PFSK-1 (cell line): ENCODE data around the gene CCDC102A.

Experiments
- FOXP2 ChIP-seq: optimal IDR thresholded peaks from 2 replicates; pipeline ENCODE3; 2011; ENCODE audit warnings: borderline replicate concordance, control low read depth, inconsistent platforms; ENCODE audit not compliant: insufficient read depth; ENCODE audit errors: extremely low read length, extremely low read depth
- POLR2AphosphoS5 ChIP-seq: IDR thresholded peaks from 2 replicates; pipeline ENCODE4 v1.6.1; 2012; ENCODE audit warnings: low read depth, mild to moderate bottlenecking, control low read depth, low read length, moderate library complexity
- REST ChIP-seq, 2 experiments: IDR thresholded peaks; 2 replicates each; pipeline versions ENCODE4 v1.6.1 to v1.8.0; 2011 to 2012; ENCODE audit warnings: low read depth in 2 of 2, low read length in 2 of 2, control low read depth in 1 of 2, inconsistent platforms in 1 of 2, mild to moderate bottlenecking in 1 of 2, moderate library complexity in 1 of 2; ENCODE audit not compliant: insufficient read depth in 1 of 2
- SIN3A ChIP-seq: IDR thresholded peaks from 2 replicates; pipeline ENCODE4 v1.6.1; 2012; ENCODE audit warnings: mild to moderate bottlenecking, low read length, moderate library complexity, borderline replicate concordance; ENCODE audit not compliant: insufficient read depth
- TAF1 ChIP-seq: IDR thresholded peaks from 2 replicates; pipeline ENCODE4 v1.6.1; 2012; ENCODE audit warnings: low read length, control low read depth, borderline replicate concordance; ENCODE audit not compliant: insufficient read depth

The CCDC102A gene

DNA sequence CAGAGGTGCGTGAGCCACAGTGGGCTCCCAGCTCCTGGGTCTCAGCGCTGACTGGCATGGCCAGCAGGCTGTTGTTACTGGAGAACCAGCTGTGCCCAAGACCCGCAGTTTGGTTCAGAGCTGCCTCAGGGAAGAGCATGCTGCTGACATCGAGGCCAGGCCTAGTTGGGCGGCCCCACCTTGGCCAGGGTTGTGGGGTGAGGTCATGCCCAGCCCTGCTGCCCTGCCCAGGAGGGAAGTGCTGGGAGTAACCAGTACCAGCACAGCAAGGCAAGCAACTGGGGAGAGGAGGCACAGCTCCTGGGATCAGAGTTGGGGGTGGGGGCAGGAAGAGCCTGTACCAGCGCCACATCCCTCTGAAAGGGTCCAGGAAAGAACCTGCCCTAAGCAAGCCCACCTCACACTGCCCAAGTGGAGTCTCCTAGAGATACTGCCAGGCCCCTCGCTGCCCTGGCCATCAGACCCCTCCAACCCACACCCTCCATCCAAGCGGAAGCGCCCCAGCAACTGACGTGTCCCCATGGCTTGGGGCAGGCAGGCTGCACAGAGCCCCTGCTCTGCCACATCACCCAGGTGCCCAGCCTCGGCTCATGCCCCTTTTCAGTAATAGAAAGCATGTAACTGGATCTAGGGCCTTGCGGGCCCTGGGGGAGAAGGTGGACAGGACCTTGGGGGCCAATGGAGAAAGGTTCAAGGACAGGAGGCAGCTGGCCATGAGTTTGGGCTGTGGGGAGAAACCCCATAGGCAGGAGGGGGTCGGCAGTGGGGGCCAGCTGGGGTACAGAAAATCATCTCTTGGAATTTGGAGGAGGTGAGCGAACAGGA is 51.1 kb downstream of the CCDC102A start:
- TF ChIP-seq POLR2AphosphoS5 (no peak), TAF1 (no peak), FOXP2 (no peak), SIN3A (no peak), REST (IDR thresholded peaks at IDR 0.05; ENCODE audit: insufficient read depth in 1 of 2, low read depth in 2 of 2, low read length in 2 of 2) (no peak)

- TF ChIP-seq REST (IDR thresholded peaks at IDR 0.05; ENCODE audit: insufficient read depth in 1 of 2, low read depth in 2 of 2, low read length in 2 of 2) (no peak), TAF1 (no peak), SIN3A (no peak), POLR2AphosphoS5 (no peak), FOXP2 (no peak)
Observed at GRCh38 chr16:57484515-57485005, 51.8 kb downstream of the CCDC102A start.

DNA sequence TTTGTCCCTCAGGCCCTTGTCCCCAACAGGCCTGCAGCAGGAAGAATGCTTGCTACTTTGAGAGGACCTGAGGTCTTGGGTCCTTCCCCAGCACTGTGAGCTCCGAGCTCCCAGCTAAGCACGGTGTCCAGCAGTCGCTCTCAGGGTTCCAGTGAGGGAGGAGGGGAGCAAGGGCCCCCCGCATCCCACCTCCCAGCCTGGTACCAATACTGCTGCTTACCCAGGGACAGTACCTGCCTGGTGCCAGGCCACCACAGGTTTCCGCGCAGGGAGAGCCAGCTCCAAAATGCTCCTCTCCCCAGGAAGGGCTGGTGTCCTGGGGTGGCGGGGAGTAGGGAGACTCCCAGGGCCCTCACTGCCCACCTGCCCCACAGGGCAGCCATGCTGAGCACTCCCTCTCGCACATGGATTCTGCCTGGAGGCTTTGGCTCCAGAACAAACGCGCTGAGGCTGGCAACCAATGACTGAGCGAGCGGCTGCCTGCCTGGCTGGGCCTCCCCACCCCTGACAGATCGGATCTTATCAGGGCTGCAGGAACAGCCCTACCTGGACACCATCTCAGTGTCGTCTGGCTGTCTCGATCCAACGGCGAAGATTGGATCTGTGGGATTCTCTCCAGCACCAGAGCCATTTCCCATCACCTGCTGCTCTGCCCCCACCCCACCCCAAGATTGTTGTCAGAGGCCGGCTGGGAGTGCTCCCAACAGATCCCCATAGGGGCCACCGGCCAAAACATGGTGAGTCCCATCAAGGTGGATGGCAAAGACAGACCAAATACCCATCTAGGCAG is 52.5 kb downstream of the CCDC102A start:
- TF ChIP-seq FOXP2 (no peak), SIN3A (no peak), POLR2AphosphoS5 (no peak), REST (IDR thresholded peaks at IDR 0.05; ENCODE audit: insufficient read depth in 1 of 2, low read depth in 2 of 2, low read length in 2 of 2) (no peak)

DNA sequence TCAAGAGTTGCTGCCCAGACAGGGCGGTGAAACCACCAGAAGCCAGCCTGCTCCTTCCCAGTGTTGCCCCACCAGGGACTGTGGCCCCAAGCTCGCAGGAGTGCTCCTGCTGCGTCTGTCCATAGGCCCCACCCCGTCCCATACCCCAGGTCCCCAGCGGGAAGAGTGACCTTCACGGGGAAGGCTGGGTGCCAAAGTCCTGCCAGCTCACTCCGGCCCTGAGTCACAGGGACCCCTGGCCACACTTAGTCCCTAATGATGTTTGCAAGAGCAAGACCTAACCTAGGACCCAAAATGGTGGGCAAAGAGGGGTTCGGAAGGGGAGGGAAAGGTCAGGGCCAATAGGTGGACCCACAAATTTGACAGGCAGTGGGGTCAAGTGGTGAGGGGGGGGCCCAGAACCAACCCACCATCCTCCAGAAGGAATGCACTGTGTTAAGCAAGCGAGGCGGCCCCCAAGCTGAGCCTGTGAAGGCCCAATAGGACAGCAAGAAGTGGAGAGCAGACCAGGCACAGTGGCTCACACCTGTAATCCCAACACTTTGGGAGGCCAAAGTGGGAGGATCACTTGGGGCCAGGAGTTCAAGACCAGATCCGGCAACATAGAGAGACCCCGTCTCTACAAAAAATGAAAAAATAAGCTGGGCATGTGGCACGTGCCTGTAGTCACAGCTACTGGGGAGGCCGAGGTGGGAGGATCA is 53.4 kb downstream of the CCDC102A start:
- TF ChIP-seq POLR2AphosphoS5 = no peak
- no peak for TF ChIP-seq REST (IDR thresholded peaks at IDR 0.05; ENCODE audit: insufficient read depth in 1 of 2, low read depth in 2 of 2, low read length in 2 of 2)
- TF ChIP-seq TAF1 = no peak
- TF ChIP-seq FOXP2 = no peak
